ENCODE results near the gene FOXA1. TPM values are rescaled to one million over a fixed set of nuclear protein-coding genes. Genes with fewer than 3 reads are reported as not detected.
A peak's percentile ranks its signal among the peaks of the same experiment; 100 is the strongest.

The FOXA1 gene
- total RNA-seq, 1 donor: 0.36 TPM

GRCh38 chr14:37599507-37600368 lies 4.7 kb upstream of the FOXA1 start:
- Histone ChIP-seq H3K4me2 (ENCODE audit: insufficient read depth, low read length) (no peak overlapping the region), H3K4me3 (ENCODE audit: insufficient read depth, low read length) (no peak overlapping the region), H2AFZ (ENCODE audit: low read length) (no peak overlapping the region)

GRCh38 chr14:37598747-37599506 lies 3.9 kb upstream of the FOXA1 start:
- no peaks in the 10 kb centered on the region for H3K79me2 ChIP-seq (ENCODE audit: insufficient read depth, low read length)
- H2AFZ ChIP-seq (ENCODE audit: low read length): no peak overlapping the region
- no peak overlapping the region for H3K4me2 ChIP-seq (ENCODE audit: insufficient read depth, low read length)
- H3K4me1 ChIP-seq (ENCODE audit: insufficient read depth, low read length): no peaks in the 10 kb centered on the region
- peaks cover 88% of the 10 kb centered on the region for H3K27me3 ChIP-seq (ENCODE audit: insufficient read depth, low read length)
- no peak overlapping the region for H3K4me3 ChIP-seq (ENCODE audit: insufficient read depth, low read length)
- H3K27ac ChIP-seq (ENCODE audit: low read depth, low read length): no peak overlapping the region
- no peaks in the 10 kb centered on the region for H3K9me3 ChIP-seq (ENCODE audit: low read depth, low read length)
- no peaks in the 10 kb centered on the region for H4K20me1 ChIP-seq (ENCODE audit: insufficient read depth, low read length)
- no peaks in the 10 kb centered on the region for H3K36me3 ChIP-seq (ENCODE audit: insufficient read depth, low read length)
- no peak for DNase-seq (ENCODE audit: insufficient read length, low spot score, missing footprints)
- no peak for TF ChIP-seq CTCF (IDR thresholded peaks at IDR 0.05; ENCODE audit: extremely low read depth, low read depth, low read length)

More at GRCh38 chr14:37599507-37600368, 4.7 kb upstream of the FOXA1 start:
- no peaks in the 10 kb centered on the region for H3K9me3 ChIP-seq (ENCODE audit: low read depth, low read length)
- no peaks in the 10 kb centered on the region for H3K36me3 ChIP-seq (ENCODE audit: insufficient read depth, low read length)
- H4K20me1 ChIP-seq (ENCODE audit: insufficient read depth, low read length): no peaks in the 10 kb centered on the region
- no peaks in the 10 kb centered on the region for H3K79me2 ChIP-seq (ENCODE audit: insufficient read depth, low read length)
- H3K27me3 ChIP-seq (ENCODE audit: insufficient read depth, low read length): peaks cover 95% of the 10 kb centered on the region
- no peaks in the 10 kb centered on the region for H3K4me1 ChIP-seq (ENCODE audit: insufficient read depth, low read length)
- no peak overlapping the region for H3K27ac ChIP-seq (ENCODE audit: low read depth, low read length)
- DNase-seq (ENCODE audit: insufficient read length, low spot score, missing footprints): peak; percentile 84
- TF ChIP-seq CTCF (IDR thresholded peaks at IDR 0.05; ENCODE audit: extremely low read depth, low read depth, low read length): no peak

- H3K27ac ChIP-seq (ENCODE audit: low read depth, low read length): no peak overlapping the region
- no peaks in the 10 kb centered on the region for H3K9me3 ChIP-seq (ENCODE audit: low read depth, low read length)
- TF ChIP-seq CTCF (IDR thresholded peaks at IDR 0.05; ENCODE audit: extremely low read depth, low read depth, low read length): no peak
- H3K79me2 ChIP-seq (ENCODE audit: insufficient read depth, low read length): no peaks in the 10 kb centered on the region
- no peak overlapping the region for H3K4me2 ChIP-seq (ENCODE audit: insufficient read depth, low read length)
- H3K4me1 ChIP-seq (ENCODE audit: insufficient read depth, low read length): no peaks in the 10 kb centered on the region
- no peaks in the 10 kb centered on the region for H4K20me1 ChIP-seq (ENCODE audit: insufficient read depth, low read length)
- no peak for DNase-seq (ENCODE audit: insufficient read length, low spot score, missing footprints)
- peaks cover 89% of the 10 kb centered on the region for H3K27me3 ChIP-seq (ENCODE audit: insufficient read depth, low read length)
- H3K4me3 ChIP-seq (ENCODE audit: insufficient read depth, low read length): no peak overlapping the region
- H3K36me3 ChIP-seq (ENCODE audit: insufficient read depth, low read length): no peaks in the 10 kb centered on the region
- H2AFZ ChIP-seq (ENCODE audit: low read length): no peak overlapping the region
Measured at GRCh38 chr14:37597914-37598746, 3.1 kb upstream of the FOXA1 start.

Measured in osteoblast (primary cell).